Measurements from ENCODE around the gene SLC7A14. TPM values are rescaled to one million over a fixed set of nuclear protein-coding genes. Genes with fewer than 3 reads are reported as not detected.

SLC7A14 gene
- total and polyA plus RNA-seq, 2 of the 13 experiments (the other 11 are each of a cell fraction or from before 2014, with no cell fraction given): not detected

- TF ChIP-seq ZBTB43 (CRISPR knock-in tag; conservative IDR thresholded peaks at IDR 0.05) (no peak), ZNF598 (CRISPR knock-in tag; IDR thresholded peaks at IDR 0.05; ENCODE audit: borderline replicate concordance) (no peak), NFRKB (IDR thresholded peaks at IDR 0.05) (no peak), RFX5 (IDR thresholded peaks at IDR 0.05; ENCODE audit: low read depth, low read length) (no peak), ZSCAN31 (CRISPR knock-in tag; IDR thresholded peaks at IDR 0.05; ENCODE audit: low read depth) (no peak), HNF4A (CRISPR knock-in tag; IDR thresholded peaks at IDR 0.05) (no peak), SIX4 (CRISPR knock-in tag; IDR thresholded peaks at IDR 0.05) (no peak), SALL2 (CRISPR knock-in tag; IDR thresholded peaks at IDR 0.05) (no peak)
- TF ChIP-seq, protein P1, sequence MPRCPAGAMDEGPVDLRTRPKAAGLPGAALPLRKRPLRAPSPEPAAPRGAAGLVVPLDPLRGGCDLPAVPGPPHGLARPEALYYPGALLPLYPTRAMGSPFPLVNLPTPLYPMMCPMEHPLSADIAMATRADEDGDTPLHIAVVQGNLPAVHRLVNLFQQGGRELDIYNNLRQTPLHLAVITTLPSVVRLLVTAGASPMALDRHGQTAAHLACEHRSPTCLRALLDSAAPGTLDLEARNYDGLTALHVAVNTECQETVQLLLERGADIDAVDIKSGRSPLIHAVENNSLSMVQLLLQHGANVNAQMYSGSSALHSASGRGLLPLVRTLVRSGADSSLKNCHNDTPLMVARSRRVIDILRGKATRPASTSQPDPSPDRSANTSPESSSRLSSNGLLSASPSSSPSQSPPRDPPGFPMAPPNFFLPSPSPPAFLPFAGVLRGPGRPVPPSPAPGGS (CRISPR knock-in tag; IDR thresholded peaks at IDR 0.05): no peak
- TF ChIP-seq, protein P2, sequence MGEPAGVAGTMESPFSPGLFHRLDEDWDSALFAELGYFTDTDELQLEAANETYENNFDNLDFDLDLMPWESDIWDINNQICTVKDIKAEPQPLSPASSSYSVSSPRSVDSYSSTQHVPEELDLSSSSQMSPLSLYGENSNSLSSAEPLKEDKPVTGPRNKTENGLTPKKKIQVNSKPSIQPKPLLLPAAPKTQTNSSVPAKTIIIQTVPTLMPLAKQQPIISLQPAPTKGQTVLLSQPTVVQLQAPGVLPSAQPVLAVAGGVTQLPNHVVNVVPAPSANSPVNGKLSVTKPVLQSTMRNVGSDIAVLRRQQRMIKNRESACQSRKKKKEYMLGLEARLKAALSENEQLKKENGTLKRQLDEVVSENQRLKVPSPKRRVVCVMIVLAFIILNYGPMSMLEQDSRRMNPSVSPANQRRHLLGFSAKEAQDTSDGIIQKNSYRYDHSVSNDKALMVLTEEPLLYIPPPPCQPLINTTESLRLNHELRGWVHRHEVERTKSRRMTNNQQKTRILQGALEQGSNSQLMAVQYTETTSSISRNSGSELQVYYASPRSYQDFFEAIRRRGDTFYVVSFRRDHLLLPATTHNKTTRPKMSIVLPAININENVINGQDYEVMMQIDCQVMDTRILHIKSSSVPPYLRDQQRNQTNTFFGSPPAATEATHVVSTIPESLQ (CRISPR knock-in tag; conservative IDR thresholded peaks at IDR 0.05): no peak
These were observed 101.0 kb downstream of the SLC7A14 start (continued) for GRCh38 chr3:170484869-170485268.
